Fibroblast of lung (primary cell): ENCODE measurements around the gene OR4D9. TPM values are rescaled to one million over a fixed set of nuclear protein-coding genes. Genes with fewer than 3 reads are reported as not detected.

Source experiments
- DNase-seq, 2 donors: peaks; one replicate each; pipeline versions ENCODE4 v3.0.0 to v3.0.0-alpha.2; 2010; ENCODE audit warnings: low read depth in 2 of 2
- H2AFZ ChIP-seq: 2 replicates; pipeline ENCODE4 v1.5.1; 2012; ENCODE audit warnings: low read length, control low read depth, inconsistent platforms
- H3K27ac ChIP-seq: 2 replicates; pipeline ENCODE4 v1.5.1; 2011; ENCODE audit warnings: low read length, control low read depth; ENCODE audit not compliant: insufficient read depth
- H3K27me3 ChIP-seq: 2 replicates; pipeline ENCODE4 v1.5.1; 2011; ENCODE audit warnings: mild to moderate bottlenecking, low read length; ENCODE audit not compliant: control insufficient read depth, insufficient read depth
- H3K36me3 ChIP-seq: 2 replicates; pipeline ENCODE4 v1.5.1; 2011; ENCODE audit warnings: low read length; ENCODE audit not compliant: control insufficient read depth, insufficient read depth
- H3K4me1 ChIP-seq: 2 replicates; pipeline ENCODE4 v1.5.1; 2011; ENCODE audit warnings: low read length; ENCODE audit not compliant: control insufficient read depth, insufficient read depth; ENCODE audit errors: extremely low read depth
- H3K4me2 ChIP-seq: 2 replicates; pipeline ENCODE4 v1.5.1; 2011; ENCODE audit warnings: low read length, control low read depth; ENCODE audit not compliant: insufficient read depth; ENCODE audit errors: extremely low read depth
- H3K4me3 ChIP-seq, 4 experiments: fragments of 200-600 bp in 1 of 4; sonication (generic) in 1 of 4; replicated peaks in 1 of 4; 2 replicates each; pipeline ENCODE4 v1.5.1; 2011 to 2016; ENCODE audit warnings: low read length in 4 of 4, low read depth in 3 of 4, mild to moderate bottlenecking in 3 of 4, control low read depth in 2 of 4, inconsistent platforms in 1 of 4, mixed read lengths in 1 of 4; ENCODE audit not compliant: insufficient read depth in 1 of 4; ENCODE audit errors: control extremely low read depth in 1 of 4
- H3K79me2 ChIP-seq: 2 replicates; pipeline ENCODE4 v1.5.1; 2012; ENCODE audit warnings: mild to moderate bottlenecking, low read length, inconsistent platforms; ENCODE audit not compliant: control insufficient read depth, insufficient read depth
- H3K9ac ChIP-seq: 2 replicates; pipeline ENCODE4 v1.5.1; 2011; ENCODE audit warnings: mild to moderate bottlenecking, low read length, control low read depth; ENCODE audit not compliant: insufficient read depth
- H3K9me3 ChIP-seq: 2 replicates; pipeline ENCODE4 v1.5.1; 2012; ENCODE audit warnings: low read depth, low read length; ENCODE audit not compliant: control insufficient read depth, insufficient read depth
- H4K20me1 ChIP-seq: 2 replicates; pipeline ENCODE4 v1.5.1; 2011; ENCODE audit warnings: low read length; ENCODE audit not compliant: control insufficient read depth, insufficient read depth; ENCODE audit errors: extremely low read depth
- CTCF ChIP-seq, 2 donors: IDR thresholded peaks in 1 of 2; conservative IDR thresholded peaks in 1 of 2; 1 replicate in 1 of 2; 2 replicates in 1 of 2; pipeline ENCODE4 v1.5.1; 2011 to 2012; ENCODE audit warnings: low read length in 2 of 2, control low read depth in 1 of 2, inconsistent platforms in 1 of 2, low read depth in 1 of 2, mild to moderate bottlenecking in 1 of 2
- EZH2 ChIP-seq: IDR thresholded peaks from 2 replicates; pipeline ENCODE4 v1.5.1; 2012; ENCODE audit warnings: low read length, control low read depth, mild to moderate bottlenecking; ENCODE audit errors: missing control alignments
- polyA plus RNA-seq, 2 donors: library from polyadenylated mRNA; depleted of rRNA in 1 of 2; stranded (reverse) in 1 of 2; unstranded in 1 of 2; fragments of >200 nt; gene quantifications; 2 replicates each; pipeline ENCODE4 v1.2.1, GENCODE V29; 2011 to 2012; ENCODE audit warnings: missing spikeins in 1 of 2
- total RNA-seq: library from RNA; depleted of rRNA; stranded (reverse); fragments of >200 nt; gene quantifications from 2 replicates; pipeline ENCODE4 v1.2.1, GENCODE V29; 2014

Gene OR4D9
- total and polyA plus RNA-seq, 2 donors (not counting 1 experiment from before 2014, with no cell fraction given): not detected

- Histone ChIP-seq H3K4me1 (peaks cover 6% of the 10 kb centered on the region), H3K79me2 (no peaks in the 10 kb centered on the region), H3K4me2 (no peak overlapping the region), H3K36me3 (no peaks in the 10 kb centered on the region), H3K9me3 (no peaks in the 10 kb centered on the region), H2AFZ (no peak overlapping the region), H4K20me1 (no peaks in the 10 kb centered on the region), H3K9ac (no peak overlapping the region), H3K27ac (no peak overlapping the region), H3K4me3 (no peak overlapping the region), H3K27me3 (no peaks in the 10 kb centered on the region)
- TF ChIP-seq CTCF (conservative IDR thresholded peaks at IDR 0.05 in 1 of 2, IDR thresholded peaks at IDR 0.05 in 1 of 2; ENCODE audit: low read depth in 1 of 2, low read length in 2 of 2) (no peak), EZH2 (no peak)
- no peak for DNase-seq
Measured at GRCh38 chr11:59548309-59548656, 36.9 kb downstream of the OR4D9 start.

GRCh38 chr11:59550368-59550841, 39.1 kb downstream of the OR4D9 start:
- H3K9ac ChIP-seq: no peak overlapping the region
- no peaks in the 10 kb centered on the region for H3K36me3 ChIP-seq
- H3K27me3 ChIP-seq: no peaks in the 10 kb centered on the region
- no peak overlapping the region for H2AFZ ChIP-seq
- H3K9me3 ChIP-seq: no peaks in the 10 kb centered on the region
- TF ChIP-seq CTCF (conservative IDR thresholded peaks at IDR 0.05 in 1 of 2, IDR thresholded peaks at IDR 0.05 in 1 of 2; ENCODE audit: low read depth in 1 of 2, low read length in 2 of 2) (peak; percentile 48 to 50), EZH2 (no peak)
- H3K4me2 ChIP-seq: peak overlapping the region; percentile 71
- peaks cover 6% of the 10 kb centered on the region for H3K4me1 ChIP-seq
- no peaks in the 10 kb centered on the region for H3K79me2 ChIP-seq
- peak; percentile 95 to 96 for DNase-seq
- no peaks in the 10 kb centered on the region for H4K20me1 ChIP-seq
- peak overlapping the region; percentile 55 to 95 (median 75) for H3K4me3 ChIP-seq
- peak overlapping the region; percentile 74 for H3K27ac ChIP-seq

GRCh38 chr11:59550842-59551658, 39.7 kb downstream of the OR4D9 start:
- Histone ChIP-seq H3K36me3 (no peaks in the 10 kb centered on the region), H2AFZ (no peak overlapping the region), H3K9ac (peak overlapping the region; percentile 34), H3K27ac (peak overlapping the region; percentile 74), H4K20me1 (no peaks in the 10 kb centered on the region), H3K4me1 (peaks cover 6% of the 10 kb centered on the region), H3K4me3 (peak overlapping the region; percentile 55 to 95 (median 75)), H3K79me2 (no peaks in the 10 kb centered on the region), H3K27me3 (no peaks in the 10 kb centered on the region), H3K9me3 (no peaks in the 10 kb centered on the region), H3K4me2 (peak overlapping the region; percentile 71)
- DNase-seq: peak; percentile 83 to 95
- TF ChIP-seq EZH2: no peak
- no peak for TF ChIP-seq CTCF (conservative IDR thresholded peaks at IDR 0.05 in 1 of 2, IDR thresholded peaks at IDR 0.05 in 1 of 2; ENCODE audit: low read depth in 1 of 2, low read length in 2 of 2)
